Measurements from ENCODE around the gene PMEPA1. TPM values are rescaled to one million over a fixed set of nuclear protein-coding genes. Genes with fewer than 3 reads are reported as not detected.

The PMEPA1 gene
- total and polyA plus RNA-seq, 10 of the 15 experiments (the other 5 are each of a cell fraction or from before 2014, with no cell fraction given), result 0.02 to 0.10 (median 0.04) TPM; not detected in 3

- ATAC-seq (0 out of 3 replicates have a peak, but pooled peaks have one; percentile 16), DNase-seq (ENCODE audit: low read depth, low spot score) (no peak), FAIRE-seq (no peak)
- SMC1A ChIA-PET (ENCODE audit: uncharacterized antibody, unreplicated experiment), result interaction anchor here (1.1 kb wide), 1 partner anchor 132 kb away, joined by 3 read pairs; no protein-coding TSS in a partner anchor
- Histone ChIP-seq H3K27me3 (replicated peaks in 1 of 2; ENCODE audit: control insufficient read depth in 2 of 2, insufficient read depth in 2 of 2, low read length in 1 of 2) (no peaks in the 10 kb centered on the region), H3K4me2 (ENCODE audit: control insufficient read depth, insufficient read depth) (no peak overlapping the region), H3K36me3 (ENCODE audit: control insufficient read depth in 2 of 2, insufficient read depth in 2 of 2, low read length in 1 of 2) (no peaks in the 10 kb centered on the region), H3K9me3 (replicated peaks; ENCODE audit: control insufficient read depth, insufficient read depth, low read length) (no peaks in the 10 kb centered on the region), H4K20me1 (ENCODE audit: control insufficient read depth, insufficient read depth) (no peaks in the 10 kb centered on the region), H3K27ac (ENCODE audit: control insufficient read depth, insufficient read depth) (no peak overlapping the region), H3K9ac (ENCODE audit: control insufficient read depth, insufficient read depth, low read length) (no peak overlapping the region), H2AFZ (ENCODE audit: control insufficient read depth, low read depth, low read length) (no peak overlapping the region), H3K4me3 (no peak overlapping the region), H3K4me1 (ENCODE audit: control insufficient read depth, insufficient read depth, low read length) (no peaks in the 10 kb centered on the region), H3K79me2 (ENCODE audit: control insufficient read depth, insufficient read depth, low read length) (no peaks in the 10 kb centered on the region)
- 45% methylated on average over 22 of the region's 22 CpGs for WGBS (ENCODE audit: insufficient coverage, insufficient replicate concordance, low lambda C conversion rate, missing lambda C conversion rate)
- TF ChIP-seq ATF2 (IDR thresholded peaks at IDR 0.05; ENCODE audit: low read length), result no peak
- POLR2A ChIA-PET, result no interaction called here
- RAD21 ChIA-PET (ENCODE audit: unreplicated experiment), result interaction anchor here (0.9 to 2.4 kb wide), 5 partner anchors 32 to 432 kb away, joined by 5 to 21 read pairs (median 7); partner anchors contain the start of gene ZBP1
- in situ Hi-C loops (cut with MboI), result loop anchor here (5.0 kb wide), 1 partner anchor 527 kb away; no protein-coding TSS in a partner anchor
- intact Hi-C loops (cut with micrococcal nuclease; ENCODE audit: unreplicated experiment), result loop anchor here (1.0 to 2.0 kb wide), 4 partner anchors 26 to 524 kb away; no protein-coding TSS in a partner anchor
- CTCF ChIA-PET, result interaction anchor here (0.6 to 4.7 kb wide), 8 partner anchors 9 to 502 kb away, joined by 3 to 48 read pairs (median 4); no protein-coding TSS in a partner anchor
- no TSS peak for BruUV-seq (replicated peaks)
These were observed 54.6 kb downstream of the PMEPA1 start for GRCh38 chr20:57654998-57655808.

- ChIA-PET CTCF (interaction anchor here (0.6 to 4.7 kb wide), 22 partner anchors 9 to 531 kb away, joined by 3 to 48 read pairs (median 4); no protein-coding TSS in a partner anchor), RAD21 (ENCODE audit: unreplicated experiment) (interaction anchor here (0.6 to 2.4 kb wide), 10 partner anchors 16 to 526 kb away, joined by 3 to 21 read pairs (median 6); partner anchors contain the start of gene ZBP1), POLR2A (no interaction called here), SMC1A (ENCODE audit: uncharacterized antibody, unreplicated experiment) (interaction anchor here (0.6 to 1.5 kb wide), 11 partner anchors 27 to 555 kb away, joined by 3 to 11 read pairs (median 3); no protein-coding TSS in a partner anchor)
- peak; percentile 97 for ATAC-seq
- no TSS peak for BruUV-seq (replicated peaks)
- Histone ChIP-seq H3K27ac (ENCODE audit: control insufficient read depth, insufficient read depth) (no peak overlapping the region), H3K79me2 (ENCODE audit: control insufficient read depth, insufficient read depth, low read length) (no peaks in the 10 kb centered on the region), H3K9ac (ENCODE audit: control insufficient read depth, insufficient read depth, low read length) (no peak overlapping the region), H2AFZ (ENCODE audit: control insufficient read depth, low read depth, low read length) (no peak overlapping the region), H3K4me2 (ENCODE audit: control insufficient read depth, insufficient read depth) (no peak overlapping the region), H3K9me3 (replicated peaks; ENCODE audit: control insufficient read depth, insufficient read depth, low read length) (no peaks in the 10 kb centered on the region), H3K4me3 (no peak overlapping the region), H3K36me3 (ENCODE audit: control insufficient read depth in 2 of 2, insufficient read depth in 2 of 2, low read length in 1 of 2) (no peaks in the 10 kb centered on the region), H4K20me1 (ENCODE audit: control insufficient read depth, insufficient read depth) (no peaks in the 10 kb centered on the region), H3K27me3 (replicated peaks in 1 of 2; ENCODE audit: control insufficient read depth in 2 of 2, insufficient read depth in 2 of 2, low read length in 1 of 2) (no peaks in the 10 kb centered on the region), H3K4me1 (ENCODE audit: control insufficient read depth, insufficient read depth, low read length) (no peaks in the 10 kb centered on the region)
- in situ Hi-C loops (cut with MboI) (no loop called here), intact Hi-C loops (cut with micrococcal nuclease; ENCODE audit: unreplicated experiment) (loop anchor here (1.0 to 2.0 kb wide), 4 partner anchors 26 to 525 kb away; no protein-coding TSS in a partner anchor)
- 23% methylated on average over 12 of the region's 12 CpGs for WGBS (ENCODE audit: insufficient coverage, insufficient replicate concordance, low lambda C conversion rate, missing lambda C conversion rate)
- no peak for DNase-seq (ENCODE audit: low read depth, low spot score)
- FAIRE-seq, result peak; percentile 93
- TF ChIP-seq CREB1 (IDR thresholded peaks at IDR 0.05; ENCODE audit: low read depth) (no peak), SMAD5 (IDR thresholded peaks at IDR 0.05; ENCODE audit: low read depth) (no peak), JUND (IDR thresholded peaks at IDR 0.05; ENCODE audit: low read depth, low read length) (no peak), USF2 (IDR thresholded peaks at IDR 0.05; ENCODE audit: borderline replicate concordance, low read depth, low read length) (no peak), POLR2AphosphoS5 (IDR thresholded peaks at IDR 0.05; ENCODE audit: low read length) (no peak), TCF12 (IDR thresholded peaks at IDR 0.05; ENCODE audit: low read depth, low read length) (no peak), RUNX3 (IDR thresholded peaks at IDR 0.05; ENCODE audit: low read length) (peak; percentile 47), LARP7 (IDR thresholded peaks at IDR 0.05) (no peak), CTCF (IDR thresholded peaks at IDR 0.05 in 2 of 3, conservative IDR thresholded peaks at IDR 0.05 in 1 of 3; ENCODE audit: control insufficient read depth in 2 of 3, extremely low read depth in 1 of 3, insufficient read depth in 1 of 3, low read depth in 3 of 3, low read length in 3 of 3) (peak; percentile 88 to 96 (median 94))
These were observed 55.3 kb downstream of the PMEPA1 start for GRCh38 chr20:57654363-57654997.
